GM18517 (cell line): Measurements from ENCODE around the gene MIF.

ENCODE experiments used
- ATAC-seq: cut with Tn5 transposase; IDR thresholded peaks from one replicate; pipeline ENCODE4 v1.9.1; 2021; ENCODE audit warnings: mild to moderate bottlenecking, moderate library complexity; ENCODE audit not compliant: unreplicated experiment

The MIF gene

GRCh38 chr22:23875801-23876200, 18.4 kb upstream of the MIF start:
- no peak for ATAC-seq

GRCh38 chr22:23877566-23877965, 16.6 kb upstream of the MIF start:
- ATAC-seq: no peak

GRCh38 chr22:23878219-23878618, 16.0 kb upstream of the MIF start:
- ATAC-seq: no peak

GRCh38 chr22:23882370-23882769, 11.8 kb upstream of the MIF start:
- no peak for ATAC-seq

- no peak for ATAC-seq
Measured at GRCh38 chr22:23883658-23884057, 10.5 kb upstream of the MIF start.

- no peak for ATAC-seq
Measured at GRCh38 chr22:23884140-23884539, 10.0 kb upstream of the MIF start.

- ATAC-seq: no peak
Measured at GRCh38 chr22:23888615-23889401, 5.4 kb upstream of the MIF start.

- no peak for ATAC-seq
Measured at GRCh38 chr22:23889620-23890019, 4.6 kb upstream of the MIF start.

GRCh38 chr22:23891726-23892125, 2.5 kb upstream of the MIF start:
- no peak for ATAC-seq

GRCh38 chr22:23892130-23892529, 2.1 kb upstream of the MIF start:
- no peak for ATAC-seq

GRCh38 chr22:23892706-23893105, 1.5 kb upstream of the MIF start:
- no peak for ATAC-seq

GRCh38 chr22:23893121-23893944, 850 bp upstream of the MIF start:
- ATAC-seq: no peak

GRCh38 chr22:23894710-23895598, 771 bp downstream of the MIF start:
- no peak for ATAC-seq

- no peak for ATAC-seq
Measured at GRCh38 chr22:23895599-23896144, 1.5 kb downstream of the MIF start.

- ATAC-seq: no peak
Measured at GRCh38 chr22:23896166-23896522, 2.0 kb downstream of the MIF start.

GRCh38 chr22:23896523-23897186, 2.5 kb downstream of the MIF start:
- ATAC-seq: no peak

GRCh38 chr22:23897320-23897719, 3.1 kb downstream of the MIF start:
- no peak for ATAC-seq

GRCh38 chr22:23898006-23898974, 4.1 kb downstream of the MIF start:
- ATAC-seq: no peak

GRCh38 chr22:23899042-23899745, 5.0 kb downstream of the MIF start:
- no peak for ATAC-seq
